Measurements from ENCODE around the gene DOCK2.

GRCh38 chr5:169814045-169814444, 177.0 kb downstream of the DOCK2 start:
- no peak for TF ChIP-seq EP300 (IDR thresholded peaks at IDR 0.05)
- TF ChIP-seq CTCF (IDR thresholded peaks at IDR 0.05), result no peak
- TF ChIP-seq POLR2AphosphoS5 (IDR thresholded peaks at IDR 0.05), result no peak
- TF ChIP-seq POLR2A (IDR thresholded peaks at IDR 0.05), result no peak
